Diencephalon (tissue), 1 donor: ENCODE measurements around the gene OTOL1. TPM values are rescaled to one million over a fixed set of nuclear protein-coding genes. Genes with fewer than 3 reads are reported as not detected.

Experiments
- total RNA-seq: library from RNA; depleted of rRNA; stranded (reverse); fragments of >200 nt; gene quantifications from one replicate; pipeline ENCODE4 v1.2.3, GENCODE V29; 2014

OTOL1 gene
- total RNA-seq, result 0.69 TPM

GRCh38 chr3:161496508-161496907 lies at the start of gene OTOL1:
Gene OTOL1 (plus strand): TSS chr3:161496808. CDS start chr3:161496808, 0 bp downstream.

Other genes with a start within 250 kb of the OTOL1 start
- 33.9 TPM for gene SPTSSB, start 125.3 kb upstream of the OTOL1 start, total RNA-seq